HG03354 (cell line): ENCODE data around the gene UQCC2.

Experiments used
- ATAC-seq: cut with Tn5 transposase; IDR thresholded peaks from one replicate; pipeline ENCODE4 v1.9.1; 2021; ENCODE audit warnings: mild to moderate bottlenecking; ENCODE audit not compliant: unreplicated experiment, poor library complexity, severe bottlenecking

UQCC2 gene

GRCh38 chr6:33709605-33710295 is 1.8 kb downstream of the UQCC2 start:
- ATAC-seq, result no peak

DNA sequence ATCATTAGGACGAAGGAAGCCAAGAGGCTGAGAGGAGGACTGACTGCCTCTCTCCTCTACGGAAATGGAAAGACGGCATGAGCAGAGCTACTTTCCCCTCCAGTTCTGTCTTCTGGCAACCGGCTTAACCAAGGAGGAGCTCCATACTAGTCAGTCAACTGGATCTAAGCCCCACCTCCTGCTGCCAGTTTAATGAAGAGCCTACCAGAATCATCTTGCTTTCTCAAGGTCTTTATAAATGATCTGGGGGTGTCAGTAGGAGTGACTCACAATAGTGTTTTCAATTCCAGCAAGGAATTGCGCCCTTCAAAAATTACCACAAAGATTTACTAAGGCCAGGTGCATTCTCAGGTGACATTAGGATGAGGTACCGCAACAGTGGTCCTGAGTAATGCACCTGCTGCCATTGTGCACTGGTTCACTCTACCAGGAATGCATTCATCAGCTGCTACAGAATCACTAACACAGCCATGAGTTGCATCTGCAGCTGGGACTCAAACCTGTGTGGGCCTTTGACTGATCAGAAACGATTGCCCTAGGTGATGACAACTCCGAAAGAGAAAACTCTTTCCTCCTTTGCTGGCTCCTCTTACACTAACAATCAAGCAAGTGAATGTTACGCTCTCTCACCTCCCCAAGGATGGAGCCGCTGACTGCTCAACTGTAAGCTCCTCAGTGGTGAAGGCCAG is 2.8 kb downstream of the UQCC2 start:
- ATAC-seq, result no peak

- no peak for ATAC-seq
Observed at GRCh38 chr6:33707771-33708170, 3.7 kb downstream of the UQCC2 start.

DNA sequence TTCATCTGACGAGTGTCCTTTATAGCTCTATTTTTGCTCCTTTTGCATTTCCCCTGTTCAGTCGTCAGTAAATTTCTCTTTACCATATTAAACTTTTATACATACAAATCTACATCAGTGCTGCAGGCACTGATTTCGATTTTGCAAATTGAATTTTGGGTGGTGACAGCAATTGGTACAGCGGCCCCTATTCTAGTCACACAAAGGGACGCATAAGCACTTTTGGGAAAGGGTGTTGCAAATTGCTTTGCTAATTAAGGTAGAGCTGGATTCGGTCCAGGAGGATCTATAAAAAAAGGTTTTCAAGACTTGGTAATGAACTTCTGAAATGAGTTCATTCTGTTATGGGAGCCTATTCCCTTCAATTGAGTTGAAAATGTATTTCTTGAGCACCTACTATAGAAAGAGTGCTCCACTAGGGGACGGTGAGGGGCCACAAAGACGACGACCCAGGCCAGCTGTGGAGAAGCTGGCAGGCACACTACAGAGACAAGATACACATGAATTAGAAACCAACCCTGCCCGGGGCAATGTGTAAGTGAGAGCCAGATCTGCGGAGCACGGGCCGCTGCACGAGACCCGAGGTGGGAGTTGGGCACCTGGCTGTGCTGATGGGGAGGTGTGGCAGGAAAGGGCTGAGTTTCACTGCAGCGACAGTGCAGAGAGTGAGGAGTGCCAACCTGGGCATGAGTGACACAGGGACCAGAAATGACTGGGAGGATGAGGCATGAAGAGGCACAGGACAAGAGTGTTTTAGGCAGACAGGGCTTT is 5.4 kb downstream of the UQCC2 start:
- no peak for ATAC-seq

DNA sequence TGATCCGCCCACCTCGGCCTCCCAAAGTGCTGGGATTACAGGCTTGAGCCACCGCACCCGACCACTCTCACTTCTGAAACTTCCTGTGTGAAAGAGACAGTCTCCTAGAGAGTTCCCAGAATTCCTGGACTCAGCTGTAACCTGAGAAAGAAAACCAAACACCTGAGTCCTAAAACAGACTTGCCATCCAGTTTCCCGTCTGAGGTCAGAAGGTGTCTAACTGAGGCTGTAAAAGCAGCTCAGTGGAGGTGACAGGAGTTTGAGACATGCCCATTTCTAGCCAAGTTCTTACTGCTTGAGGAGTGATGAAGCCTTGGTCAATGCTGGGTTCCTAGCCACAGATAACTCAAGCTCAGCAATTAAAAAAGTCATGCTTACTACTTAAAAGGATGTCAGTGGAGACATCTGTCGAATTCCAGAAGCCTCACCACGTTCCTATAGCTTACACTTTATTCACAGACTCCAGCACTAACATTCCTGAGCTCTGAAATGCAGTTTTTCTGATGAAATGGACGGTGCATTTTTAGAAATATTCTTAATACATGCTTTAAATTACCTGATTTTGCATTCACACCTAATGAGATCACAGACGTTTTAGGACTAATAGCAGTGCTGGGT is 6.1 kb downstream of the UQCC2 start:
- no peak for ATAC-seq

- ATAC-seq, result no peak
Observed at GRCh38 chr6:33704215-33705066, 7.1 kb downstream of the UQCC2 start.

DNA sequence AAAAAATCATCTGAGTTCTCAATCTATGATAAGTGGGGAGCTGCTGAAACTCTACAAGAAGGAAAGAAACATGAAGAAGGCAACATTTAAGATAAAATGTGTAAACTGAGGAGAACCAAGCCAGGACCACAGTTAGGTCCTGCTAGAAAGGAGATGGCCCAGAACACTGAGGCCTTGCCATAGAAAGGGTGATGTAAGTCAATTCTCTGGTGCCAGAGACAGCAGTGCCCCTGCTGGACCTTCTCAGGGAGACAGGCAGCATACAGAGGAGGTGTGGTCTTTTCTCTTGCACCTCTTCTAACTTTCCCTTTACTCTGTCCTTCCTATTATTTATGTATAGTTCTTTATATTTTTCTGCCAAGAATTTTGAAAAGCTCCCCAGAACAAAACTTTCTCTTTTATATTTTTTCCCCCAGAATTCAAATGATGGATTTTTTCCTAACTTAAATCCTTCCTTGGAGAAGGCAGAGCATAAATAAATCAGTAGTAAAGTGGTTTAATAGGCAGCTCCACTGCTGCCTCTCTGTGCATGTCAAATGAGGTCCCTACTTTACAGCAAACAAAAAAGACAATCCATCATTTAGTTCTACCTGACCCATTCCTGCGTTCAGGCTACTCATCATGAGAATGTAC is 9.0 kb downstream of the UQCC2 start:
- ATAC-seq, result no peak

DNA sequence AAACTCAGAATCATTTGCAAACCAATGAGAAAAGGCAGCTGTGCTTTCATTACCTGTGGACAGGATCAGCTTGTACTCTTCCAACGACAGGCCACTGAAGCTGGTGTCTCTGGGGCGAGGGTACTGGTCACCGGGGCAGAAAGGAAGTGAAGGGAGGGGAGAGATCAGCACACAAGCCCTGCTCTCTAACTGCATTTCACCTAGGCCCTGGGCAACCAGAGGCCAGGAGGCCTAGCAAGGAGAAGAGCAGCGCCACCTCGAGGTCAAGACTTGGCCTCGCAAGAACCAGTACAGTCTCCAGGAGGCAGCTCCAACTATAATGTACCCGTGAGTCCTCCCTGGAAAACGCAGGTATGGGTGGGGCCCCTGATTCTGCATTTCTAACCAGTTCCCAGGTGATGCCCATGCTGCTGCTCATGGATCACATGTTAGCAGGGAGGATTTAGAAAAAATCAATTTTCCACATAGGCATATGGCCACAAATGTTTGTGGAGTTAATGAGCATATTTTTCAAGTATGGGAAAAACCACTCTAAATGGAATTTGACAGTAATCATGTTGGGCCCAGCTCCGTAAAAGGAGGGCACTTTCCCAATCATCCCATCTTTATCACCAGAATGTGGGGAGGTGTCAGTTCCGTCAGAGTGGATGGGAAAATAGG is 11.0 kb downstream of the UQCC2 start:
- peak; percentile 64 for ATAC-seq

GRCh38 chr6:33699739-33700138 is 11.8 kb downstream of the UQCC2 start:
- no peak for ATAC-seq

GRCh38 chr6:33699131-33699530 is 12.4 kb downstream of the UQCC2 start:
- no peak for ATAC-seq

DNA sequence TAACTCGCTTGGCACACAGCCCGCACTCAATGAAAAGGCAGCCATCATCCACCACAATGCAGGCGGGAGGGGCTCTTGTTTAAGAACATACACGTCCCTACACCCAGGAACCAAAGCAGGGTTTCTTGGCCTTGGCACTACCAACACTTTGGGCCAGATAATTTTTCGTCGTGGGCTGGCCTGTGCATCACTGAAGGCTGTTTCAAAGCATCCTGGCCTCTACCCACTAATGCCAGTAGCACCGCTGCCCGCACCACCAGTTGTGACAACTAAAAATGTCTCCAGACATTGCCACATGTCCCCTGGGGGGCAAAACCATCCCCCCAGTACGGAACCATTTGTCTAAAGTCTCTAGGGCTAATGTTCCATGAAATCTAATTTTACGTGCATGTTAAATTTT is 13.0 kb downstream of the UQCC2 start:
- no peak for ATAC-seq

DNA sequence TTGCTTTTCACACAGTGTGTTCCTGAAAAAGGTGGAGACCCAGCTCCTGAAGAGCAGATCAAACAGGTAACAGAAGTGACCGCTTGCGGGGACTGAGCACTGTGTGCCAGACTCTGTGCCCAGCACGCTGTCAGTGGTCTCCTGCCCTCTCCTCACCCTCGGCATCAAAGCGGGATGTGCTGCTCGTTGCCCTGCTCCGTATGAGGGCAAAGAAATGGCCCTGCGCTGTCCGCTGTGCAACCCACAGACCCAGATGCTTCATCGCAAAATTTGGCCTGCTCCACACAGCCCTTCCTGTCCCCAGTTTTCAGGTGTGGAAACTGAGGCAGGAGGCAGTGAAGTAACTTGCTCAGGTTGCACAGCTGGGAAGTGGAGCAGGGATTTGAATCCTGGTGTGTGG is 13.7 kb downstream of the UQCC2 start:
- ATAC-seq, result no peak

DNA sequence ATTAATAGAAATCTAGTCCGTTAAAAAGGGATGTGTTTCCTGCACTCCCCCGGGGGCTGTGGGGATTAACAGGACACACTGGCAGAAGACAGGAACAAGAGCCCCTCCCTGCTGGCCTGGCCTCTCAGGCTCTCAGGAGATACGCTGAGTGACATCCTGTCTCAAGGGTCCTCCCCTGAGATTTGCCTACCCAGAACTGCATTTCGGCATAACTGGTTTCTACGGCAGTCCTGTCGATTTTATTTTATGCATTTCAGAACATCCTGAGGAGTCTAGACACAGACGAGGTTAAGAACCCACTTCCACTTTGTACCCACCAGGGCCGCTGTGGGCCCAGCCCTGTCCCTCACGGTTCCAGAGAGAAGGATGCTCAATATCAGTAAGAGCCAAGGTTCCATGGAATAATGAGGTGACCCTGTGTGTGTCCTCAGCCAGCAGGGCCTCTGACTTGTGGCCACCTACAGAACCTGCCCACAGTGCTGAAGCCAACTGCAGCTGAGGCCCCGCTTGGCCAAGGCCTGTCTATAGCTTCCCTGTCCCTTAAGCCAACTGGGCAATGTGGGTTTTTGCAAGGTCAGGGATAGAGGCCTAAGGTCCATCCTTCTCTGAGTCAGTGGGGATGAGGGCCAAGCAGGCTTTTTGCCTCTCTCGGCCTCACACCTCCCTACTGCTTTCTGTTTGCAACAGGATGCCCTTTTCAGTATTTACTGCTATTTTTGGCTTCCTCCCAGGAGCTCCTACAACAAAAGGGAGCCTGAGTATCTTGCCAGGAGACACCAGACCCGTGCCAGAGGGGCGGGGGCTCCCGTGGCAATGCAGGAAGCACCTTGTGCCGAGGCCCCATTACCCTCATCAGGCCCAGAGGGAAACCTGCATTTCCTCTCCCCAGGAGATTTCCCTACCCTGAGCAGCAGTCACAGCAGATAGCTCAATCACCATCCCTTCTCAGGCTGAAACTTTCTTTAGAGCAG is 14.7 kb downstream of the UQCC2 start:
- ATAC-seq, result no peak

GRCh38 chr6:33696076-33696475 is 15.4 kb downstream of the UQCC2 start:
- ATAC-seq, result no peak

DNA sequence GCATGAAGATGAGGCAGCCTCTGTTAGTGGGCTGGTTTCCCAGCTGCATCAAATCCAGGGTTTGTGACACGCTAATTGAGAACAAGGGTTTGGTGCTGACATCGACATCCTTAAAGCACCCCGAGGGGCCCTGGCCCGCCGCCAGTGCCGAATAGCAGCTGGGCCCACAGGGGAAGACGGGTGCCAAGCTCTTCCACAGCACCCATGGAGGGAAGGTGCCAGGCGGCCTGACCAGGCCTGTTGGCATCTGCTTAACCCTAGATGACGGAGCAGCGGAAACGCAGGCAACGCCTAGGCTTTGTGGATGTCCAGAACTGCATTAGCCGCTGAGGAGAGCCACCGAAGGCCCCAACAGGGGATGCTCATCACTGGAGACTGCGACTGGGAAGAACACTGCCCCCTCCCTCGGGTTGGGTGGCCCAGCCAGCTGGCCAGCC is 16.0 kb downstream of the UQCC2 start:
- ATAC-seq, result no peak

GRCh38 chr6:33694977-33695376 is 16.5 kb downstream of the UQCC2 start:
- ATAC-seq, result no peak

DNA sequence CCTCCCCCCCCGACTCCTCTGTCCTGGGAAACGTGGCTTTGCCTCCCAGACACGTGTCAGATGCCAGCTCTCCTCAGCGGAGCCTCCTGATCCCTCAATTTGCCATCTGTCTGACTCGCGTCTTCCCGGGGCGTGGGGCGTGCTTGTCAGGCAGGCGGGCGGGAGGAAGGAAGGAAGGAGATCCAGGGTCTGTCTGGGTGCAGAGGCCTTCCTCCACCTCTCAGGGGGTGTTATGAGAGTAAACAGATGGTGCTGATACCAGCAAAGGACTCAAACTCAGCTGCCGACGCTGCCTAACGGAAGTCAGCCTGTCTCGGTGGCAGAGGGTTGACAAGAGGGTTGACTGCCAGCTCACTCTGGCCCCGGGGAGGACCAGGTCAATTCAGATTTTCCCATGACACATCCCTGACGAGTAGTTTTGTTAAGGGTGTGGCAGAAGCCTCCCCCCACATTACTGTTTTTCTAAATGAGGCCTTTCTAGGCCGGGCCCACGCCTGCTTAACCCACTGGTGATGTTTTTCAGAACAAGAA is 17.0 kb downstream of the UQCC2 start:
- no peak for ATAC-seq
